Measurements from ENCODE around the gene SLC9A1. TPM values are rescaled to one million over a fixed set of nuclear protein-coding genes. Genes with fewer than 3 reads are reported as not detected.
A peak's percentile ranks its signal among the peaks of the same experiment; 100 is the strongest.

Gene SLC9A1
- total RNA-seq, 6 donors from 2014 or later, result 18.1 to 51.4 (median 31.5) TPM

DNA sequence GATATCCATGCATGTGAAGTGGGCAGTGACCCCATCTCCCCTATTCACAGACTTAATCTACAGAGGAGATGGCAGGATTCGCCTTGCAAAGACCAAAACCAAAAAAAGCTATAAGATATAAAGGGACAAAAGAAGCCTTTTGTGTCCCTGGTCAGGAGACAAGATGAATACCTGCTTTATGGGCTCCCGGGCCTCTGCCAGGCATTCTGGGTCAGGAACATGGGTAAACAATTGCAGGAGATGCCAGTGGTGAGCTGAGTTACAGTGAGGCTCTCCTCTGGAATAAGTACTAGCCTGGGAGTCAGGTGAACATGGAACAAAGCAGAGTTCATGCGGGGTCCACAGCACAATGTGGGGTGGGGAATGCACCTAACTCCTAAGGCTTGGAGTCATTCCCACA lies 4.7 kb downstream of the SLC9A1 start:
- no peaks in the 10 kb centered on the region for H3K27me3 ChIP-seq
- TF ChIP-seq POLR2A (IDR thresholded peaks at IDR 0.05) (no peak), EP300 (IDR thresholded peaks at IDR 0.05) (no peak), POLR2AphosphoS5 (IDR thresholded peaks at IDR 0.05) (no peak)
- TF ChIP-seq, protein P1, sequence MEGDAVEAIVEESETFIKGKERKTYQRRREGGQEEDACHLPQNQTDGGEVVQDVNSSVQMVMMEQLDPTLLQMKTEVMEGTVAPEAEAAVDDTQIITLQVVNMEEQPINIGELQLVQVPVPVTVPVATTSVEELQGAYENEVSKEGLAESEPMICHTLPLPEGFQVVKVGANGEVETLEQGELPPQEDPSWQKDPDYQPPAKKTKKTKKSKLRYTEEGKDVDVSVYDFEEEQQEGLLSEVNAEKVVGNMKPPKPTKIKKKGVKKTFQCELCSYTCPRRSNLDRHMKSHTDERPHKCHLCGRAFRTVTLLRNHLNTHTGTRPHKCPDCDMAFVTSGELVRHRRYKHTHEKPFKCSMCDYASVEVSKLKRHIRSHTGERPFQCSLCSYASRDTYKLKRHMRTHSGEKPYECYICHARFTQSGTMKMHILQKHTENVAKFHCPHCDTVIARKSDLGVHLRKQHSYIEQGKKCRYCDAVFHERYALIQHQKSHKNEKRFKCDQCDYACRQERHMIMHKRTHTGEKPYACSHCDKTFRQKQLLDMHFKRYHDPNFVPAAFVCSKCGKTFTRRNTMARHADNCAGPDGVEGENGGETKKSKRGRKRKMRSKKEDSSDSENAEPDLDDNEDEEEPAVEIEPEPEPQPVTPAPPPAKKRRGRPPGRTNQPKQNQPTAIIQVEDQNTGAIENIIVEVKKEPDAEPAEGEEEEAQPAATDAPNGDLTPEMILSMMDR (IDR thresholded peaks at IDR 0.05), result no peak
- WGBS, 2 donors, result 79 to 86% methylated on average over 3 of the region's 3 CpGs
- DNase-seq (no peak), ATAC-seq (ENCODE audit: low FRiP score in 2 of 2) (no peak)
- H3K9me3 ChIP-seq, result no peaks in the 10 kb centered on the region
- peaks cover 0 to 4% (median 0%) of the 10 kb centered on the region in 4 donors for H3K36me3 ChIP-seq
- H3K4me3 ChIP-seq, result no peak overlapping the region
- peak overlapping the region in 1 of 4 donors; percentile 49 for H3K27ac ChIP-seq
- H3K4me1 ChIP-seq, result peaks cover 36 to 76% (median 64%) of the 10 kb centered on the region in 4 donors

DNA sequence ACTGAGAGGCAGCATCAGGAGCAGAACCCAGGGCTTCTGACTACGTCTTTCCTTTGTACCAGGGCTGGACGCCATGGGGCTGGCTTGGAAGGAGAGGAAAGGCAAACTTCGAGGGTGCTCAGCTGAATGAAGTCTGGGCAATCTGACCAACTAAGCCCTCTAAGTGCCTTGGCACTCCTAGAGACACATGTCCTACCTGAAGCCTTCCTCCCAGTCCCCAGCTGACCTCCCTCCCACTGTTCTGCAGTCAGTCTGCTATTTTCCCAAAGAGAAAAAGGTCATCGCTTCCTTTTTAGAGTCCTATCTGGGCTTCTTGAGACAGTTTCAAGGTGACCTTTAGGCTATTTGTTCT lies 5.2 kb downstream of the SLC9A1 start:
- DNase-seq, result peak in 1 of 2 donors; percentile 69
- H3K4me1 ChIP-seq, result peaks cover 36 to 80% (median 65%) of the 10 kb centered on the region in 4 donors
- TF ChIP-seq, protein P1 (IDR thresholded peaks at IDR 0.05), result no peak
- no peak for TF ChIP-seq POLR2A (IDR thresholded peaks at IDR 0.05)
- TF ChIP-seq POLR2AphosphoS5 (IDR thresholded peaks at IDR 0.05), result no peak
- no peak for TF ChIP-seq EP300 (IDR thresholded peaks at IDR 0.05)
- no peak for ATAC-seq (ENCODE audit: low FRiP score in 2 of 2)
- H3K9me3 ChIP-seq, result no peaks in the 10 kb centered on the region
- WGBS, 2 donors, result 73 to 90% methylated on average over 3 to 4 of the region's 4 CpGs
- peak overlapping the region in 1 of 4 donors; percentile 49 for H3K27ac ChIP-seq
- no peaks in the 10 kb centered on the region for H3K27me3 ChIP-seq
- no peak overlapping the region for H3K4me3 ChIP-seq
- peaks cover 0 to 4% (median 0%) of the 10 kb centered on the region in 4 donors for H3K36me3 ChIP-seq

DNA sequence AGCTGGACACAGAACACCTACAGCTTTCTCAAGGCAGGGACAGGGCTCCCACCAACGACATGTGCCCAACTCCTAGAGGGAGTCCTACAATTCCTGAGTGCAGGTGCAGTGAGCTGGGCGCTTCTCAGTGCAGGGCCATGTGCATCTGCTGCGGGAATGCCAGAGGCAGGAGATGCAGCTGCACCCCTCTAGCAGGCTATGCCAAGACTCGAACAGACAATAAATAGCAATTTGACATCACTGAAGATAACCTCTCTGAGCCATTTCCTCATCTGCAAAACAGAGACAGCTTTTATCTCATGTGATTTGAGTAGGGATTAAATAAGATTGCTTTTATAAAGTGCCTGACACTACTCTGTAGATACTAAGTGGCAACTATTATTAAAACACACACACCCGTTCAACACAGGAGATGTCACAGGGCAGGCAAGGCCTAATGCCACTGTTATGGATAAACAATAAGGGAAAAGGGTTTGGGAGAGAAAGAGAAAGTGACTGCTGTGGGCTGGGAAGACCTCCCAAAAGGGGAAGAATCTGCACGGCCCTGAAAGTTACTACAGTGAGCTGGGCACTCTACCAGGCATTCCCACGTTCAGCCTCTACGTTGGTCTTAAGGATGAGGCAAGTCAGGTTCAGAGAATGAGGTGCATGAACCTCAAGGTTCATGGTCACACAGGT lies 5.7 kb downstream of the SLC9A1 start:
- H3K27ac ChIP-seq, result peak overlapping the region in 1 of 4 donors; percentile 49
- no peaks in the 10 kb centered on the region for H3K9me3 ChIP-seq
- TF ChIP-seq EP300 (IDR thresholded peaks at IDR 0.05) (no peak), POLR2AphosphoS5 (IDR thresholded peaks at IDR 0.05) (no peak), POLR2A (IDR thresholded peaks at IDR 0.05) (no peak)
- TF ChIP-seq, protein P1 (IDR thresholded peaks at IDR 0.05), result no peak
- no peak for ATAC-seq (ENCODE audit: low FRiP score in 2 of 2)
- DNase-seq, result no peak
- H3K27me3 ChIP-seq, result no peaks in the 10 kb centered on the region
- 57 to 64% methylated on average over 8 of the region's 8 CpGs for WGBS, 2 donors
- H3K4me3 ChIP-seq, result no peak overlapping the region
- peaks cover 0 to 4% (median 0%) of the 10 kb centered on the region in 4 donors for H3K36me3 ChIP-seq
- H3K4me1 ChIP-seq, result peaks cover 34 to 80% (median 64%) of the 10 kb centered on the region in 4 donors

DNA sequence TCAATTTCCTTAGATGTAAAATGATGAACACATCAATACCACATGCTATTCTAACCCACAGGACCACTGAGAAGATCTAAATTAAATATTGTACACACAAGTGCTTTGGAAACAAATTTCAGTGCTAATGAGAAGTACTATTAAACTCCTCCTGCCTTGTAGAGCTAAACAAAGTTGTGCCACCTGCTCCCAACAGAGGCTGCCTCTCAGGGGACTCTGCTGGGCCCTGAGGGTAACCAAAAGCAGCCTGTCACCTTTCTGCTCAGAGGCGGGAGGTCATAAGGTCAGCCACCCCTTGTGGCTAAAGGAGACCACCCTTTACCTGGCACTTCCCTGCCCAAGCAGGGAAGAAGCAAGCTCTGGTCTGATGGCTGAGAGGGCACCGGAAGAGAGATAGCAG lies 6.3 kb downstream of the SLC9A1 start:
- Histone ChIP-seq H3K27ac (peak overlapping the region in 2 of 4 donors; percentile 4 to 49), H3K27me3 (no peaks in the 10 kb centered on the region), H3K36me3 (peaks cover 0 to 4% (median 0%) of the 10 kb centered on the region in 4 donors), H3K4me1 (peaks cover 27 to 78% (median 60%) of the 10 kb centered on the region in 4 donors), H3K9me3 (no peaks in the 10 kb centered on the region), H3K4me3 (no peak overlapping the region)
- ATAC-seq (ENCODE audit: low FRiP score in 2 of 2) (no peak), DNase-seq (no peak)
- WGBS, 2 donors, result 88 to 91% methylated on average over 2 of the region's 2 CpGs
- TF ChIP-seq EP300 (IDR thresholded peaks at IDR 0.05), result no peak
- TF ChIP-seq POLR2A (IDR thresholded peaks at IDR 0.05), result no peak
- no peak for TF ChIP-seq POLR2AphosphoS5 (IDR thresholded peaks at IDR 0.05)
- TF ChIP-seq, protein P1 (IDR thresholded peaks at IDR 0.05), result no peak

Measured in upper lobe of left lung (tissue), 6 donors.